DMS 273 treated with DMSO at 0.1 percent for 48 hours (cell line): Measurements from ENCODE around the gene PALM3.

Experiments
- DNase-seq: peaks from one replicate; lab custom pipeline; 2025; lab: John Stamatoyannopoulos, UW

The PALM3 gene

DNA sequence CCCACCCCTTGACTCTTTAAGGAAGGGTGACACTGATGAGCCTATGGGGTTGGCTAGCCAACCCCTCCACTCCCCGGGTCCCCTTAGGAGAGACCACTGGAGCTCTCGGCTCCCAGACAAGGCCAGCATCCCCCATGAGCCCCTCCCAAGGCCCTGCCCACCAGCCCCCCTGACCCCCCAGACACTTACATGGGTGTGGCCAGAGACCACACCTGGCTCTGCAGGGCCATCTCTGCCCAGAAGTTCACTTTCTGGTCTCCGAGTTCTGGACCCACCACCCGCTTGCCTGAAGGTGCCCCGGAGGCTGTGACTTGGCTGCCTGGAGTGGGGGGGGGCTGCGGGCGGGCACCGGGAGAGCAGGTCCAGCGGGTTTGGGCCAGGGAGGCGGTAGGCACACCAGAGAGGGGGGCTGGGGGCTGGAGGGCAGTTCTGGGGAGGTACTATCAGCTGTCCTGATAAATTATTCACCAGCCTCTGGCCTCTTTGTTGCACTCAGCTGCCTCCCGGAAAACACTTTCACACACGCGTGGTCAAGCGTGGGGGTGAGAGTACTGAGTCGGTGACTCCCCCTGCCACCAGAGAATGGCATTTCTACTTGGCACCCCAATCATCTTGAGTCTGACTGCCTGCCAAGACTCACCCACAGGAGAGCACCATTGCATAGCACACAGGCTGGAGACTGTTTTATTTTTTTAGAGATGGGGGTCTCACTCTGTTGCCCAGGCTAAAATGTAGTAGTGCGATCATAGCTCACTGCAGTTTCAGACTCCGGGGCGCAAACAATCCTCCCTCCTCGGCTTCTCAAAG, at the start of gene PALM3:
TSS of gene PALM3 (minus strand) at position 326 of the 807 bp plus-strand sequence. CDS start at position 230, 96 bp downstream.
- DNase-seq: no peak

GRCh38 chr19:14111486-14111885, 49.6 kb upstream of the PALM3 start:
- DNase-seq: no peak

- DNase-seq: no peak
Measured at GRCh38 chr19:14110650-14111049, 48.8 kb upstream of the PALM3 start.

DNA sequence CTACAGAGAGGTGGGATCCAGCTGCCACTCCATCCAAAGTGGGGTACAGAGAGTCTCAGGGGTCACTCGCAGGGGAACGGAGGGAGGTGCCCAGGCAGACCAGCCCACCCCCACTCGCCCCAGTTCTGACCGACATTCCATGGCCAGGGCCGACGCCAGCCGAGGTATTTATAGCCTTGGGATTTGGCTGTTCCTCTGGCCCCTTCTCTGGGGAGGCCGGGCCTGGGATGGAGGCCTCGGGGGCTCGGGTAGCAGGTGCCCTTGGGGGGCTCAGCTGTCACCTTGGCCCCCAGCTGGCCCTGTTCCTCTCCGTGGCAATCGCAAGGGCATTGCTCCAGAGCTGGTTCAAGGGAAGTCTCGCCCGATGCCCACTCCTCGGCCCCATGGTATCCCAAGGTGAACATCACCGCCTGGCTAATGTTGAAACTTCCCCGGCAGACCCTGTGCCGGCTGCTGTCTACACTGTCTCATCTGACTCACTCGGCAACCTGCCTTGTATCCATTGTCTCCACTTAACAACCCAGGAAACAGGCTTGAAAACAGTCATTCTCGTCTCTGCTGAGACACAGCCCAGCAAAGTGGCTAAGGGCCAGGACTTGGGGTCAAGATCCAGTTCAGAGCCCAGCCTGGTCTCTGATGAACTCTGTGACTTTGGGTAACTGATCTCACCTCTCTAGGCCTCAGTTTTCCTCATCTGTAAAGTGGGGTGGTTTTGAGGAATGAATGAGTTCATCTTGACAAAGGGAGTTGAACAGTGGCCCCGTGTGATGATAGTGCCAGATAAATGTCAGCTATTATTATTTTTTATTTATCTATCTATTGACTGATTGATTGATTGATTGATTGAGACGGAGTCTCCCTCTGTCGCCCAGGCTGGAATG, 45.9 kb upstream of the PALM3 start:
- DNase-seq: no peak

DNA sequence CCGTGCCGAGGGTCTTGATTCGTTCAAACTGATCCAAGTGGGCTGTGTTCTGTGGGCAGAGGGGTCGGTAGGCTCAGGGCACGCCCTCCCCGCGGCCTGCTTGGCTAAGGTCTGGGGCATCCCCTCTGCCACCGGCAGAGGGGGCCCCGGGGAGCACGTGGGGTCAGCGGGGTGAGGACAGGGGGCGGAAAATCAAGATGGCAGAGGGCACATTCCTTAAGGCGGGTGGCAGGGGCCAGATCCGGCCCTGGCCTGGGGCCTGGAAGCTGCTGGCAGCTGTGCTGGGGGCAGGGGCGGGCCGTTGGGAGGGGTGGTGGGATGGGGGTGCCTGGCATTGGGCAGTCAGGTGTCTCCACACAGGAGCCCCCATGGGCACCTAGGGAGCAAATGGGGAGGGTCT, 45.0 kb upstream of the PALM3 start:
- DNase-seq: no peak

- no peak for DNase-seq
Measured at GRCh38 chr19:14105680-14106079, 43.8 kb upstream of the PALM3 start.

DNA sequence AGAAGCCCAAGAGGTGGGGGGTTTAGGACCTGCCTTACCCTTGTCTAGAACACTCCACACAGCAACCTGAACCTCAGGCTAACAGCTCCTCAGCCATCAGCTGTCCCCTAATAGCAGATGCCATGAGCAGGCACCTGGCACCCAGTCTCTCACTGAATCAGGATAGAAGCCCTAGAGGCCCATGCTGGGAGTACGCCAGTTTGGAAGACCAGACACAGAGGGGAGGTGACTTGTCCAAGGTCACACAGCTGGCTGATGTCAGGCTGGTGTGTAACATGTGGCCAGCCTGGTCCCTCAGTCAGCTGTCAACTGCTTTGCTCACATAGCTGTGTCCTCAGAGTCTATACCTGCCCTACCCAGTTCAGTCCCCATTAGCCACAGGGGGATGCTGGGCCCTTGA, 41.4 kb upstream of the PALM3 start:
- DNase-seq: no peak

GRCh38 chr19:14102756-14103155, 40.9 kb upstream of the PALM3 start:
- DNase-seq: no peak

DNA sequence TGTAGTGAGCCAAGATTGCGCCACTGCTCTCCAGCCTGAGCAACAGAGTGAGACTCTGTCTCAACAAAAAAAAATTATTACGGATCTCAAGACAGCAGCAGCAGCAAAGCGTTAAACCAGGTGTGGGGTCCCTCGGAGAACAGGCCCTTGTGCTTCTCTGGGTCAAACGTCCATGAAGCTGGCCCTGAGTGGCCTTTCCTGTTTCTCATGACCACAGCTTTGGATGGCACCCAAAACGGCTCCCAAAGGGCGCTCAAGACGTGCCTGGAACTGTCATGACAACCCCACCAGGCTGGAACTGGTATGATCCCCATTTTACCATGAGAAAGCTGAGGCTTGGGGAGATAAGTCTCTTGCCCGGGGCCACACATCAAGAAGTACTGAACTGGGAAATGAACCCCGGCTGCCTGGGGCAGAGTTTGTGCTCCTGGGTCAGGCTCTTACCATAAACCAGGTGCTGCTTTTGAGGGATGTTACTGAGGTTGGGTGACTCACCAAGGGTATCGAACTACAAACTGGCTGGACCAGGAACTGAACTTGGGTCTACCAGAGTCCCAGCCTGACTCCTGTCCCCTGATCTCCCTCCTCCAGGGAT, 40.3 kb upstream of the PALM3 start:
- DNase-seq: no peak

DNA sequence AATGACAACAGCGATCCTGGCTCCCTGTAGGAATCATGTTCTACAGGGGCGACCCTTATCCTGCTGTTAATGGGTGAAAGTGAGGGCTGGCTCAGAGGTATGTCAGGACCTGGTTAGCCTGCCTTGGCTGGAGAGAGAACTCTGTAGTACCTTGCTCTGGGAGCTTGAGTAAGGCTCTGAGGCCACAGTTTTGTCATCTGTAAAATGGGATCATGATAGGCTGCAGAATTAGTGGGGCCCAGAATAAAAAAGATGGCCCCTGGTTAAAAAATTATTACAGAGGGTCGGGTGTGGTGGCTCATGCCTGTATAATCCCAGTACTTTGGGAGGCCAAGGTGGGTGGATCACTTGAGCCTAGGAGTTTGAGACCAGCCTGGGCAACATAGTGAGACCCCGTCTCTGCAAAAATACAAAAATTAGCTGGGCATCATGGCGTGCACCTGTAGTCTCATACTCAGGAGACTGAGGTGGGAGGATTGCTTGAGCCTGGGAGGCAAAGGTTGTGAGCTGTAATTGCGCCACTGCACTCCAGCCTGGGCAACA, 39.2 kb upstream of the PALM3 start:
- DNase-seq: no peak

GRCh38 chr19:14097532-14098151, 35.8 kb upstream of the PALM3 start:
- DNase-seq: no peak

DNA sequence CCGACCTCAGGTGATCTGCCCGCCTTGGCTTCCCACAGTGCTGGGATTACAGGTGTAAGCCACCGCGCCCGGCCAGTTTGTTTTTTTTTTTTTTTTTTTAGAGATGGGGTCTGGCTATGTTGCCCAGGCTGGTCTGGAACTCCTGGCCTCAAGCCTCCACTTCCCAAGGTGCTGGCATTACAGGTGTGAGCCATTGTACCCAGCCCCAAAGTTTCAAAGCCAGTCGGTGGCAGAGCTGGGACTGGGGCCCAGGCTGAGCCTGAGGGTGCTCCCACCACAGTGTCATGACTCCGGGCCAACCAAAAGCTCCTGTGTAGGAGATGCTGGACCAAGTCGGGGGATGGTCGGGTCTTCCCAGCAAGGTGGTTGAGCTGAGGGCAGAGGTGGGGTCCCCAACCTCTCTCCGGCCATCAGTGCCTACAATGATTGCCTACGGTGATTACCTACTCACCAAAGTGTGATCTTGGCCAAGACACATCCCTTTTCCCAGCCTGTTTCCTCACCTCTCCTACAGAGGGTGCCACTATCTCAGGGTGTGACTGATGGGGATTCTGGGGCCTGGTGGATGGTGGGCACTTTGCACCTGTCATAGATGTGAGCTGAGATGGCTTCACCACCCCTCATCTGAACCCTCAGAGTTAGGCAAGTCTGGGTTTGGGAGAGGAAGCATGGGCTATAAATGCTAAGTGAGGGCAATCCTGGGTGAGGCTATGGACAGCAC, 34.6 kb upstream of the PALM3 start:
- DNase-seq: no peak

DNA sequence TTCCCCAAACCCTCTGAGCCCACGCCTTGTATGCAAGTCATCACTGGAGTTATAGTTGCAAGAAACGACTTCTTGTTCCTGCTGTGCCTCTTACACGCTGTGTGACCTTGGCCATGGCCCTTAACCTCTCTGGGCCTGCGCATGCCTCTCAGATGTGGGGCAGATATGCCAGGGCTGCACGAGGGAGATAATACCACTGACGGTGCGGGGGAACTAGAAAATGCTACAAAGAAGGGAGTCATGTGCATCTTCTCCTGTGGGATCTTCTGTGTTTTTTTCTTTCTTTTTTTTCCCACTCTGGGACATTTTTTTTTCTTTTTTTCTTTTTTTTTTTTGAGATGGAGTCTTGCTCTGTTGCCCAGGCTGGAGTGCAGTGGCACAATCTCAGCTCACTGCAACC, 33.0 kb upstream of the PALM3 start:
- no peak for DNase-seq

GRCh38 chr19:14093117-14093823, 31.4 kb upstream of the PALM3 start:
- DNase-seq: no peak

GRCh38 chr19:14091813-14092462, 30.1 kb upstream of the PALM3 start:
- DNase-seq: no peak

DNA sequence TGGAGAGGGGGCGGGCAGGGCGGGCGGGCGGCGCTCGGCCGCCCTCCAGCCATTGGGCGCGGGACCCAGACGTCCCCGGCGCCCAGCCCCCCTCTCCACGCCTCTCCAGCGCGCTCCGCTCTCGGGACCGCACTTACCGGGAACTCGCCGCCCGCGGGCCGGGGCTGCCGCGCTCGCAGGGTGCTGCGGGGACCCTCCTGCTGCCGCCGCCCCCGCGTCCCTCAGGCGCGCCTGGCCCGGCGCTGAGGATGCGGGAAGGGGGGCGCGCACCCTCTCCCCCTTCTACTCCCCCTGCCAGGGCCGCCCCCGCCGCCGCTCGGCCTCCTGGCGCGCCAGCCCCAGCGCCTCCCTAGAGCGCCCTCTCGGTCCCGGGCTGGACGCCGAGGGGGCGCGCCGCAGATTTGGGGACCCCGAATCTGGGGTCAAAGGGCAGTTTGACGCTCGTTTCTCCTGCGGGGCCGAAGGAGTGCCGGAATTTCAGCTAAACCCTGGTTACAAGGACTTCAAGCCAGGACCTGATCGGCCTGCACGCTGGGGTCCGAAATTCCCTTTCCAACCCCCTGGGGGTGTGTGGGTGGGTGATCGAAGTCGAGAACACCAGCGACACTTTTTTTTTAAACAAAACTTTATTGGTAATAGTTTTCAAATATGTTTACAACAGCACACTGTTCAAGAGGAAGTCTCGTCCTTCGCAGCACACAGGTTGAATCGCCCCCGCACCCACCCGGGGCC, 29.4 kb upstream of the PALM3 start:
- DNase-seq: peak; percentile 27

- peak; percentile 34 for DNase-seq
Measured at GRCh38 chr19:14090509-14091080, 28.7 kb upstream of the PALM3 start, which contains the start of gene SAMD1. TSS of gene SAMD1 (minus strand) at chr19:14090751.

DNA sequence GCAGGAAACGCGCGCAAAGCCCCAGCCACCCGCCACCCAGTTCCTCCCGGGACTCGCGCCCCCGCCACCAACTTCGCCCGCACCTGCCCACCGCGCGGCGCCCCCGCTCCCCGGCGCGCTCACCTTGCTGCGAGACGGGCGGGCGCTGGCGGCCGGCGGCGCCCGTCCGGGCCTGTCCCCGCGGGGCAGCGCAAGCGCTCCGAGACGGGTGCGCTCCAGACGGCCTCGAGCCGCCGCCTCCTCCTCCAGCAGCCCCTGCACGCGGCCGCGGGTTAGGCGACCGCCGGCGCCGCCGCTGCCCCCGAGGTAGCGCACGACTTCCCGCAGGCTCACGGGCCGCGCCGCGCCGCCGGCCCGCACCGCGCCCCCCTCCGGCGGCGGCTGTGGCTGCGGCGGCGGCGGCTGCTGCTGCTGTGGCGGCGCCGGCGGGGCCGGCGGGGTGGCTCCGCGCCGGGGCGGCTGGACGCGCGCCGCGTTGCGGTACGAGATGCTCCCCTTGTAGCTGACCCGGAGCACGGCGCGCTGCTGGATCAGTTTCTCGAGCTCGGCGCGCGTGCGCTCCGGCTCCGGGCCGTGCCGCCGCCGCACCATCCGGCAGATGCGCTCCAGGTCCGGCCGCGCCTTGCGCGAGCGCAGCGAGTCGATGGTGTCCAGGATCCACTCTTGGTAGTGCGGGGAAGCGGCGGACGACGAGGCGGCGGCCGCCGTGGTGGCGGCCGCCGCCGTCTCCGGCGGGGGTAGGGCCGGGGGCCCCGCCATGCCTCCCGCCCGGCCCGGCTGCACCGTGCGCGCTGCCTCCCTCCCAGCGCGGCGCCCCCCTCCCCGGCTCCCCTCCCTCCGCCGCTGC, 28.0 kb upstream of the PALM3 start:
- no peak for DNase-seq
